HG02678 (cell line): ENCODE data around the gene CHST5.

ENCODE experiments used
- ATAC-seq: cut with Tn5 transposase; IDR thresholded peaks from one replicate; pipeline ENCODE4 v1.9.1; 2021; ENCODE audit warnings: mild to moderate bottlenecking, moderate library complexity; ENCODE audit not compliant: unreplicated experiment

CHST5 gene

DNA sequence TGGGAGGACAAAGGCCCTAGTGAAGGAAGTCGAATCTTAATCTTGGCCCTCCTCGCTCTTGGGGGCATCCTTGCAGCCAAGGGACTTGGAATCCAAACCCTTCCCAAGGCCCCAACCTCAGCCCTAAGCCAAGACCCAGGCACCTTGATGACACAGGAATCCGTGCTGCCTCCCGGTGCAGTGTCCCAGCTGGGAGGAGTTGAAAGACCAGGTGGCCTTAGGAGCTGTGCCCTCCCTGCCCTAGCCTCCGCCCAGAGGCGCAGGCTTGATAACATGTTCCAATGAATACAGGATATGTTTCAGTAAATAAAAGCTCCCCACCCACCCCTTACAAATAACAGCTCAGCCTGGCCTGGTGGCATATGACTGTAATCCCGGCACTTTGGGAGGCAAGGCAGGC is at the start of gene CHST5:
Gene CHST5, minus strand, starts transcription at position 208 of the 400 bp plus-strand sequence. CDS start 5,724 bp downstream, outside the sequence.
- ATAC-seq: no peak

- peak; percentile 64 for ATAC-seq
These were observed 48.2 kb upstream of the CHST5 start for GRCh38 chr16:75584108-75584507.

DNA sequence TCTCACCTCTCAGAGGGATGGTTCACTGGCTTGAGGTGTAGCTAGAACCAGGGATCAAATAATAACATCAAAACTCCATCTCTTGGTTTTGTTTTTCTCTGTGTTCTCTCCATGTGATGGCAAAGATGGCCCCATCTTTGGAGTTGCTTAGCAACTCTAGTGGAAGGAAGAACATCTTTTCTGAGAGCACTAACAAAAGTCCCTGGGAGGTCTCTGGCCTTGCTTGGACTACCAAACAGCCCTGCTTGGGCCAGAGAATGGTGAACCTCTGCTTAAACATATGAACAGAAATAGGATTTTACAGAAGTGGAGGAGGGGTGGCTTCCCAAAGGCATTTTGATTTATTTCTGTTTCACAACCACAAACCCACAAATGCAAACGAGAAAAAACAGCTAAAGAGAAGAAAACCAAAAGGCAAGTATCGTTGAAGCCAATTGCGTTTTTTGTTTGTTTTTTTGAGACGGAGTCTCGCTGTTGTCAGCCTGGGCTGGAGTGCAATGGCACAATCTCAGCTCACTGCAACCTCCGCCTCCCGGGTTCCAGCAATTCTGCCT is 43.5 kb upstream of the CHST5 start:
- ATAC-seq: no peak

GRCh38 chr16:75578725-75579124 is 42.8 kb upstream of the CHST5 start:
- no peak for ATAC-seq

DNA sequence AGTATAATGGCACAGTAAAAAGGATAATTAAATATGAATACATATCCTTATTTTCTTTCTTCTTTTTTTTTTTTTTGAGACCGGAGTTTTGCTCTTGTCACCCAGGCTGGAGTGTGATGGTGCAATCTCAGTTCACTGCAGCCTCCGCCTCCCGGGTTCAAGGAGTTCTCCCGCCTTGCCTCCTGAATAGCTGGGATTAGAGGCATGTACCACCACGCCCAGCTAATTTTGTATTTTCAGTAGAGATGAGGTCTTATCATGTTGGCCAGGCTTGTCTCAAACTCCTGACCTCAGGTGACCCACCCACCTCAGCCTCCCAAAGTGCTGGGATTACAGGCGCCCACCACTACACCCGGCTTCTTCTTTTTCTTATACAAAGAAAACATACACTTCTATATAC is 42.3 kb upstream of the CHST5 start:
- ATAC-seq: no peak

DNA sequence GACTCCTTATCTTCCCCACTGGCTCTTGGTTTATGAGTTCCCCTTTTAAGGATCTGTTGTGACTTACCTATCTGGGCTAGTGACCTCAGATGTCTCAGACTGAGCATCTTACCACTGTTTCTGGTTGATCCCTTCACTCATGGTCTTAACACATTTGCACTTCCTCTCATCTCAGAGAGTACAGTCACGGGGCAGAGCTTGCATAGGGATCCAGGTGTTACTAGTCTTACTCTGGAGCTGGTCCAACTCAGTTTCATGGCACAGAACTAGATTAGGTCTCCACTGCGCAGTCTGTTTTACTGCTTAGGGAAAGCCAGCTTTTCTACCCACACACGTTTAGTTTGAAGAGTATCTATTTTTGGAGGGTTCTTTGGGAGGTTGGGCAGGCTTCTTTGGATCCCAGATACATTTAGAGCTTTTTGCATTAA is 40.5 kb upstream of the CHST5 start:
- no peak for ATAC-seq

DNA sequence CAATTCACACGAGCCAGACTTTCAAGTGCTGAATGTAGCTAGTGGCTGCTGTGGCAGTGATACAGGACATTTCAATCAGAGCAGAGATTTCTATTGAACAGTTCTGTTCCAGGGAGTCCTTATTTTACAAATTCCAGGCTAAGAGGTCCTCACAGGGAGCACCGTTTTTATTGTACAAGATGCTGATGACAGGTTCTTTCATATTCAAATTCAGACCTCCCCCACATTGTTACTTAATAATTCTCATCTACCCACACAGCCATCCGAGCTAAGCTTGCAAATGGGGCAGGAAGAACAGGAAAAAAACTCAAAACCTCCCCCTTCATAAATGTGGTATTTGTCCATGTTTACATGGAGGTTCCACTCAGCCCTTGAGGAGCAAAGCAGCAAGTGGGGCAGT is 40.0 kb upstream of the CHST5 start:
- ATAC-seq: no peak

- ATAC-seq: no peak
These were observed 38.0 kb upstream of the CHST5 start for GRCh38 chr16:75573955-75574354.

- no peak for ATAC-seq
These were observed 37.1 kb upstream of the CHST5 start for GRCh38 chr16:75572864-75573542.

DNA sequence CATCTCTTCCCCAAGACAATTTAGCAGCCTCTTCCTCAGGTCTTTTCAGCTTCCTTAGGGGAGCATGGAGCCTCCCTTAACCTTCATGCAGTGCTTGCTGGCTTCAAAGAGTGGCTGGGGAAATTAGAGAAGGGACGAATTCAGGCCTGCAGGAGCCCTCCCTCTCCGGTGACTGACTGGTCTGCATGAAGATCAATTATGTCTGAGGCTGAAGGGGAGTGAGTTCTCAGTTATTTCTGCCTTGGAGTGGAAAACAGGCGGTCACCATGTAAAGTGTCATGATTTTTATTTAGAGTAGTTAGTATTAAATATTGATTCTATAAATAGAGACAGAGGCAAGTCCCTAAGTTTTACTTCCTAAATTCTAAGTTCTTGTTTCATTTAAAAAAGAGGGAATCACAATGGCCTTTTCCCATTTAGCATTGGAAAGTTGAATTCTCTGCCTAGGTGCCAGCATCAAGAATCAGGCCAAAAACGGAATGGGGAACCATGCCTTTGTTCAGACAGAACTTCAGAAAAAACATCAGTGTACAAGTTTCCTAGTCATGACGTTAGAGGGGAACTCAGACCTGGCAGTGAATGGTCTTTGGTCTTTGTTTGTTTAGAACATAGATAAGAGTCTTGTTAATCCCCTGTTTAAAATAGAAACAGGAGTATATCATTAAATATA is 34.6 kb upstream of the CHST5 start:
- no peak for ATAC-seq

GRCh38 chr16:75567911-75568310 is 32.0 kb upstream of the CHST5 start:
- ATAC-seq: no peak

- no peak for ATAC-seq
These were observed 30.9 kb upstream of the CHST5 start for GRCh38 chr16:75566758-75567255.

- peak; percentile 72 for ATAC-seq
These were observed 30.3 kb upstream of the CHST5 start, which contains the start of gene GABARAPL2 for GRCh38 chr16:75566040-75566757. TSS of gene GABARAPL2 (plus strand) at chr16:75566379. CDS start at chr16:75566487, 108 bp downstream.

DNA sequence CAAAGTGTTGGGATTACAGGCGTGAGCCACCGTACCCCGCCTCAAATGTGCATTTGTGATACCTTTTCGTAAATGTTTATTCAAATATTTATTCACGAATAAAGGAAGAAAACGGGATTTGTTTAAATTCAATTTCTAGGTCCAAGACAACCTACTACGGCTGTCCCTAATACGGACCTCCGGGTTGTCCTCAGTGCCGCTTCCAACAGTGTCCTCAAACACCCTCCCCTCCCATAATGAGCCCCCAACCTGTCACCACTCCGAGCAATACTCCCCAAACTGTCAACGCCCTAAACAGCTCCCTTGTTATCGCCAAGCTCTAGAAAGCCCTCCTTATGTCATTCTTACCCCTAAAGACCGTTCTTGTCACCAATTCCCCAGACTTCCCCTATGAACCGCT is 29.7 kb upstream of the CHST5 start:
- ATAC-seq: peak; percentile 2

DNA sequence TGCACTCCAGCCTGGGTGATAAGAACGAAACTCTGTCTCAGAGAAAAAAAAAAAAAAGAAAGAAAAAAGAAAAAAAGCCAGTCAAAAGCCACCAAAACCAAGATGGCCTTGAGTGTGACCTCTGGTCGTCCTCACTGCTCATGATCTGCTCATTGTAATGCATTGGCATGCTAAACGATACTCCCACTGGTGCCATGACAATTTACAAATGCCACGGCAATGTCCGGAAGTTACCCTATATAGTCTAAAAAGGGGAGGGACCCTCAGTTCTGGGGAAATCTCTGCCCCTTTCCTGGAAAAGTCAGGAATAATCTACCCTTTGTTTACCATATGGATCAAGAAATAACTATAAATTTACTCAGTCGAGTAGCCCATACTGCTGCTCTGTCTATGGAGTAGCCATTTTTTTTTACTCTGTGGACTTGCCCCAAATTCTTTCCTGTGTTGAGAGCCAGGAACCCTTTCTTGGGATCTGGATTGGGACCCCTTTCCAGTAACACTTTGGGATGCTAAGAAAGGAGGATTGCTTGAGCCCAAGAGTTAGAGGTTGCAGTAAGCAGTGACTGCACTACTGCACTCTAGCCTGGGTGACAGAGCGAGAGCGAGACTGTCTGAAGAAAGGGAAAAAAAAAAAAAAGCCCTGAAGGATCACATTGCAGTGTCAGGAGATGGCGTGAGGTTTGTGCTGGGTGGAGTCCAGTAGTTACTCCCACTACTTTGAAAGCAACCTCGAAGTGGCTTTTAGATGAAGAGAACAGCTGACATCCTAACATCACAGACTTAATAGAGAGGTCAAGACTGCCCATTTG is 23.9 kb upstream of the CHST5 start:
- no peak for ATAC-seq

DNA sequence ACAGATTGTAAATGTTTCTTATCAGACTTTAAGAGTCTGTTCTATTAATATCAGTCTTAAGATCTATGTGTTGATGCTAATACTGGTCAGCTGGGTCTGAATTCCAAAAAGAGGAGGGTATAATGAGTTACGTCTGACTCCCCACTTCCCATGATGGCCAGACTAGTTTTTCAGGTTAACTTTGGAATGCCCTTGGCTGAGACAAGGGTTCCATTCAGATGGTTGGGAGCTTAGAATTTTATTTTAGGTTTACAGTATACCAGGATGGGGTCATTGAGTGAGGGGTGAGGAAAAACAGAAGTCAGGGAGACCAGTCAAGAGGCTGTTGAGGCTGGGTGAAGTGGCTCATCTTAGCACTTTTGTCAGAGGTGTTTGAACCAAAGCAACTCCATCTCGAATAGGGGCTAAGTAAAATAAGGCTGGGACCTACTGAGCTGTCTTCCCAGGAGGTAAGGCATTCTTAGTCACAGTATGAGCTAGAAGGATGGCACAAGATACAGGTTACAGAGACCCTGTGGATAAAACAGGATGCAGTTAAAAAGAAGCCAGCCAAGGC is 23.0 kb upstream of the CHST5 start:
- ATAC-seq: no peak

DNA sequence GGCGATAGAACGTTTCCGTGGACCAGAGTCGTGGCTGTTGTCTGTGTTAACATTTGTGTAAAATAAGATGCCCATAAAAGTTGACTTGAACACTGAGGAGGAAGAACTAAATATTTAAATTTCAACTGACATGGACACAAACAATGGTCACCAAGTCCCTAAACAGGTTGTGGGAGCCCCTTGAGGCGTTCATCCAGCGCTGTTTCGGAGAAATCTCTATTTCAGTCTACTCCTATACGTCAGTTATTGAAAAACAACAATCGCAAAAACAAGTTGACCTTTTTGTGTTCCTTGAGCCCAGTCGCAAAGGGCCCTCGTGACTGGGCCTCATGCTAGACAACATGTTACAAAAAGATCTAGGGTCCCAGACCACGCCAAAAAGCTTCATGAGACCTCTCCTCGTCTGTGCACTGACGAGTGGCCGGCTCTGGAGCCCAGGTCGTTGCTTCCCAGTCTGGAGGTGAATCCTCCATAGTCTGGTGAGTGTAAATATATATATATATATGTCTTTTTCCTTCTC is 20.6 kb upstream of the CHST5 start:
- ATAC-seq: no peak

DNA sequence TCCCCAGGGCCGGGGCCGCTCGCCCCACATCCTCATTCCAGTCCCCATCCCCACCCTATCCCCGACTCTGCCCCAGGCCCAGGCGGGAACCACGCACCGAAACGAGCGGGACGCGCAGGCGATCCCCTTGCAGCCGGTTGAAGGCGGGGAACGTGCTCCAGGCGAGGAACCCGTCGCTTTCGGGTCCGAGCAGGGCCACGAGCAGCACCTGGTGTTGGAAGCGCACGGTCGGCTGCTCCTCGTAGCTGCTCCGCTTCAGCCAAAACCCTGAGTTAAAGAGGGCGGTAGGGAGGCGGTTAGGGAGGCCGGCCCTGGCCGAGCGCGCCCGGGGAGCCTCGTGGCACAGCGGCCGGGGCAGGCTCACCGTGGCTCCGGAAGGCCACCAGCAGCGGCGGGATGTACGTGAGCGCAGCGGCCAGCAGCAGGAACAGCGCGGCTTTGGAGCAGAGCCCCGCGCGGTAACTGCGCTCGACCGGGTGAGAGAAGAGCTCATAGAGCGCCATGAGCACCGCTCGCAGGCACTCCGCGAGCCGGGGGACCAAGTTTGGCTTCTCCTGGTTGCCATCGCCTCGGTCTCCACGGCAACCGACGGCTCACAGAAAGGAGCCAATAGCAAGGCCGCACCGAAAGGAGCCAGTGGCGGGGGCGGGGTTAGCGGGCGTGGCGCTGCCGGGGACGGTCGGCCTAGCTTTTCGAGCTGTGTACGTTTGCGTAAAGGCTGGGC is 20.0 kb upstream of the CHST5 start, which contains the start of gene TMEM231:
Gene TMEM231, minus strand, starts transcription at position 546 of the 724 bp plus-strand sequence. Its CDS starts 43 bp downstream, at position 503.
- peak; percentile 97 for ATAC-seq

DNA sequence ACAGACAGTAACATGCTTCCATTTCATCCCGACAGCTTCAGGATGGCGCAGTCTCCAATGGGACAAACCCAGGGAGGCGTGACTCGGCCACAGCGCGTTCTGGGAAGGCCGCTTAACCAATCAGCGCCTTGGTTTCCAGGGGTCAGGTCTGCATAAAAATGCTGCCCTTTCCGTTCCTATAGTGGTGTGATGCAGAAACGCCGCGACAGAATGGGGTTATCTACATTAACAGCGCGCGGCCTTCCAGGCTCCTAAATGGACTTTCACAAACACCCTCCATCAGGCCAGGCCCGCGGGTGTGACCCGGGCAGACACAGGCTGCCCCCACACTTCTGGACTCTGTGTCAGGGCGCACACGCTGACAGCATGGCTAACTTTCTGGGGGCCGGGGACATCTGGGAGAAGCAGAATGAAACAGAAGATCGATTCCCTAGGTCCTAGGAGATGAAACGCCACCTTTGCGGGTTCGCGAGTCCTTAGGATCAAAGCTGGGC is 19.4 kb upstream of the CHST5 start:
- ATAC-seq: peak; percentile 36
